ENCODE measurements around the gene SYTL5.
A peak's percentile ranks its signal among the peaks of the same experiment; 100 is the strongest.

The SYTL5 gene

DNA sequence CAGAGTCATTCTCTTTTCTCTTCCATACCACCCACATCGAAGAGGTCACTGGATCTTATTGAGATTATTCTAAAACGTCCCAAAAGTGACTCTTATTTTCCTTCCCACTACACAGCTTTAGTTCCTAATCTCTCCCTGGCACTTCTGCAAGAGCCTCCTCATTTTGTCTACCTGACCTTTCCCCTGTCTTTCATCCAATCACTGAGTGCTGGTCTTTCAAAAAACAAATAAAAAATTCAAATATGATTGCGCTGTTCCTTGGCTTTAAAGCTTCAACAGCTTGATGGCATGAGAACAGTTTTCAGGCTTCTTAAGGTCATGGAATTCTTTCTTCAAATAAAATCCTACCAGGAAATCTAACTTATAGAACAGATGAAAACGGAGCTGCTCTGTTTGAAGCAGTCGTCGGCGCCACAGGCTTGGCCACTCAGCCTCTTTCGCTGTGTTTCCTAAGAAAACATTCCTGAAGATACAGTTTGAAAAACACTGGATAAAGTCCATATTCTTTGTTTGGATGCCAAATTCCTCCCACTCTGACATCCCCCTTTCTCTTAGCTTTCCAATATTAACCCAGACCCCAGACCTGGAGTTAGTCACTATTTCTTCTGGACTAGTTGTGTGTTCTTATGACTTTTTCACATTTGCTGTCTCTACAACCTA, 12.5 kb downstream of the SYTL5 start:
- FAIRE-seq (no peak), DNase-seq (ENCODE audit: insufficient read length, low spot score) (no peak)
- no peak for TF ChIP-seq CTCF (IDR thresholded peaks at IDR 0.05; ENCODE audit: insufficient read depth, missing control alignments)

GRCh38 chrX:38028300-38028699, 21.9 kb downstream of the SYTL5 start:
- no peak for DNase-seq (ENCODE audit: insufficient read length, low spot score)
- no peak for TF ChIP-seq CTCF (IDR thresholded peaks at IDR 0.05; ENCODE audit: insufficient read depth, missing control alignments)
- FAIRE-seq = peak; percentile 6

GRCh38 chrX:38036466-38036865, 30.1 kb downstream of the SYTL5 start:
- FAIRE-seq = no peak
- DNase-seq (ENCODE audit: insufficient read length, low spot score) = no peak
- TF ChIP-seq CTCF (IDR thresholded peaks at IDR 0.05; ENCODE audit: insufficient read depth, missing control alignments) = no peak

GRCh38 chrX:38038501-38038900, 32.1 kb downstream of the SYTL5 start:
- FAIRE-seq (no peak), DNase-seq (ENCODE audit: insufficient read length, low spot score) (no peak)
- TF ChIP-seq CTCF (IDR thresholded peaks at IDR 0.05; ENCODE audit: insufficient read depth, missing control alignments) = no peak

GRCh38 chrX:38041237-38041636, 34.9 kb downstream of the SYTL5 start:
- TF ChIP-seq CTCF (IDR thresholded peaks at IDR 0.05; ENCODE audit: insufficient read depth, missing control alignments) = no peak
- no peak for DNase-seq (ENCODE audit: insufficient read length, low spot score)
- peak; percentile 83 for FAIRE-seq

GRCh38 chrX:38044701-38045100, 38.3 kb downstream of the SYTL5 start:
- DNase-seq (ENCODE audit: insufficient read length, low spot score) = no peak
- FAIRE-seq = peak; percentile 29
- TF ChIP-seq CTCF (IDR thresholded peaks at IDR 0.05; ENCODE audit: insufficient read depth, missing control alignments) = no peak

GRCh38 chrX:38045538-38046096, 39.3 kb downstream of the SYTL5 start:
- no peak for FAIRE-seq
- no peak for DNase-seq (ENCODE audit: insufficient read length, low spot score)
- no peak for TF ChIP-seq CTCF (IDR thresholded peaks at IDR 0.05; ENCODE audit: insufficient read depth, missing control alignments)
